Caco-2 (cell line): ENCODE measurements around the gene ANKRD63. TPM values are rescaled to one million over a fixed set of nuclear protein-coding genes. Genes with fewer than 3 reads are reported as not detected.

Source experiments
- BruUV-seq: library from RNA; stranded (reverse); fragments of 400-500 nt; replicated peaks from 2 replicates; lab custom pipeline; 2021; lab: Mats Ljungman, UMichigan
- CTCF ChIA-PET: fragments of 300-600 bp; sonication (Branson Sonifier 250); formaldehyde crosslinking; loops from one replicate; lab custom pipeline; 2022; ENCODE audit warnings: antibody characterized with exemption; lab: Charles Lee
- POLR2A ChIA-PET: fragments of 300-600 bp; sonication (Branson Sonifier 250); formaldehyde crosslinking; loops from one replicate; lab custom pipeline; 2022; ENCODE audit warnings: antibody characterized with exemption; lab: Charles Lee
- DNase-seq, 2 experiments: peaks; one replicate each; pipeline versions ENCODE4 v3.0.0 to v3.0.0-alpha.2; 2020 to 2022
- H3K27me3 ChIP-seq: replicated peaks from 2 replicates; pipeline ENCODE4 v1.6.0; 2011; ENCODE audit warnings: low read length; ENCODE audit not compliant: control insufficient read depth, insufficient read depth
- H3K36me3 ChIP-seq: 2 replicates; pipeline ENCODE4 v1.5.1; 2011; ENCODE audit warnings: low read length; ENCODE audit not compliant: control insufficient read depth, insufficient read depth
- H3K4me1 ChIP-seq: fragments of 250-450 bp; sonication (Bioruptor Pico); 2 replicates; pipeline ENCODE4 v1.5.1; 2020; ENCODE audit warnings: mild to moderate bottlenecking
- H3K4me3 ChIP-seq: 2 replicates; pipeline ENCODE4 v1.5.1; 2011; ENCODE audit warnings: low read depth, mild to moderate bottlenecking, control low read depth, low read length
- H3K9me3 ChIP-seq: fragments of 250-450 bp; sonication (Bioruptor Pico); 2 replicates; pipeline ENCODE4 v1.5.1; 2020; ENCODE audit warnings: mild to moderate bottlenecking, moderate library complexity
- H3K27ac Mint-ChIP-seq: one replicate; pipeline ENCODE4 v1.8.0; 2022; ENCODE audit warnings: mixed read lengths; ENCODE audit not compliant: unreplicated experiment
- H3K27me3 Mint-ChIP-seq: one replicate; pipeline ENCODE4 v1.8.0; 2022; ENCODE audit warnings: mixed read lengths; ENCODE audit not compliant: insufficient read depth, unreplicated experiment
- H3K36me3 Mint-ChIP-seq: one replicate; pipeline ENCODE4 v1.8.0; 2022; ENCODE audit warnings: mild to moderate bottlenecking, mixed read lengths; ENCODE audit not compliant: insufficient read depth, unreplicated experiment
- H3K4me1 Mint-ChIP-seq: one replicate; pipeline ENCODE4 v1.8.0; 2022; ENCODE audit warnings: low read depth, mixed read lengths; ENCODE audit not compliant: unreplicated experiment
- H3K4me3 Mint-ChIP-seq: one replicate; pipeline ENCODE4 v1.8.0; 2022; ENCODE audit warnings: mild to moderate bottlenecking, moderate library complexity, mixed read lengths; ENCODE audit not compliant: unreplicated experiment
- H3K9me3 Mint-ChIP-seq: one replicate; pipeline ENCODE4 v1.8.0; 2022; ENCODE audit warnings: mixed read lengths; ENCODE audit not compliant: unreplicated experiment
- intact Hi-C: fragments of 100-400 bp; cut with micrococcal nuclease; formaldehyde crosslinking; loops from one replicate; pipeline ENCODE4 v1.10.0; 2022; ENCODE audit not compliant: unreplicated experiment
- total RNA-seq: library from RNA; stranded (reverse); gene quantifications from 2 replicates; pipeline ENCODE4 v1.2.3, GENCODE V29; 2022
- TF ChIP-seq, protein P1 (sequence below), 2 experiments: fragments of 200-600 bp in 1 of 2; IDR thresholded peaks; 1 replicate in 1 of 2; 2 replicates in 1 of 2; pipeline versions ENCODE4 v1.5.1 to v1.8.0; 2011 to 2022; ENCODE audit warnings: antibody characterized with exemption in 1 of 2, control low read depth in 1 of 2, inconsistent platforms in 1 of 2, low read depth in 1 of 2, low read length in 1 of 2, mild to moderate bottlenecking in 1 of 2, moderate library complexity in 1 of 2; ENCODE audit not compliant: insufficient read depth in 1 of 2, severe bottlenecking in 1 of 2, unreplicated experiment in 1 of 2

The ANKRD63 gene
- total RNA-seq, 1 experiment from 2014 or later = 0.79 TPM

DNA sequence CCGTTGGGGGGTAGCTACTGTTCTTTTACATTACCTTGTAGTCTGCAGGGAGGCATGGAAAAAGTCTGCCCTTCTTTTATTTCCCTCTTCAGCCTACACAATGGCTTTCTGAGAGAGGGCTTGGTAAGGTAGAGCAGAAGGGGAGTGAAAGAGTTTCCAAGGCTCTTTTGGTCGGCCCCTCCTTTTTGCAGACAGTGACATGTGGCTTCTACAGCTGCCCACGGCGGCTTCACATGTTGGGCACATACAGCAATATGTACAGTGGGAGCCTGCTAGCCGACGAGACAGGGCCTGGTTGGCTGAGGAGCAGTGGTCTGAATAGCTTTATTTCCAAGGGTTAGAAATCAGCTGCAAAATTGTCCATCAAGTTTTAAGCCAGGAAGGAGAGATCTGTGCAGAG lies 44.6 kb upstream of the ANKRD63 start:
- H3K9me3 Mint-ChIP-seq = no peaks in the 10 kb centered on the region
- no peak overlapping the region for H3K27ac Mint-ChIP-seq
- H3K4me3 Mint-ChIP-seq = no peak overlapping the region
- no peak for DNase-seq
- H3K9me3 ChIP-seq = no peaks in the 10 kb centered on the region
- peaks cover 1% of the 10 kb centered on the region; the same call in 1 of the 2 replicates for H3K36me3 ChIP-seq
- H3K27me3 ChIP-seq = no peaks in the 10 kb centered on the region
- ChIA-PET CTCF (interaction anchor here (1.9 to 3.2 kb wide), 3 partner anchors 11 to 48 kb away, joined by 4 to 16 read pairs (median 6); no protein-coding TSS in a partner anchor), POLR2A (interaction anchor here (0.8 kb wide), 1 partner anchor 11 kb away, joined by 3 read pairs; no protein-coding TSS in a partner anchor)
- H3K36me3 Mint-ChIP-seq = peaks cover 6% of the 10 kb centered on the region
- H3K4me1 ChIP-seq = peaks cover 10% of the 10 kb centered on the region
- no TSS peak for BruUV-seq
- intact Hi-C loops = no loop called here
- H3K4me3 ChIP-seq = no peak overlapping the region
- H3K27me3 Mint-ChIP-seq = no peaks in the 10 kb centered on the region
- peaks cover 9% of the 10 kb centered on the region for H3K4me1 Mint-ChIP-seq
- TF ChIP-seq, protein P1, sequence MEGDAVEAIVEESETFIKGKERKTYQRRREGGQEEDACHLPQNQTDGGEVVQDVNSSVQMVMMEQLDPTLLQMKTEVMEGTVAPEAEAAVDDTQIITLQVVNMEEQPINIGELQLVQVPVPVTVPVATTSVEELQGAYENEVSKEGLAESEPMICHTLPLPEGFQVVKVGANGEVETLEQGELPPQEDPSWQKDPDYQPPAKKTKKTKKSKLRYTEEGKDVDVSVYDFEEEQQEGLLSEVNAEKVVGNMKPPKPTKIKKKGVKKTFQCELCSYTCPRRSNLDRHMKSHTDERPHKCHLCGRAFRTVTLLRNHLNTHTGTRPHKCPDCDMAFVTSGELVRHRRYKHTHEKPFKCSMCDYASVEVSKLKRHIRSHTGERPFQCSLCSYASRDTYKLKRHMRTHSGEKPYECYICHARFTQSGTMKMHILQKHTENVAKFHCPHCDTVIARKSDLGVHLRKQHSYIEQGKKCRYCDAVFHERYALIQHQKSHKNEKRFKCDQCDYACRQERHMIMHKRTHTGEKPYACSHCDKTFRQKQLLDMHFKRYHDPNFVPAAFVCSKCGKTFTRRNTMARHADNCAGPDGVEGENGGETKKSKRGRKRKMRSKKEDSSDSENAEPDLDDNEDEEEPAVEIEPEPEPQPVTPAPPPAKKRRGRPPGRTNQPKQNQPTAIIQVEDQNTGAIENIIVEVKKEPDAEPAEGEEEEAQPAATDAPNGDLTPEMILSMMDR (IDR thresholded peaks at IDR 0.05; ENCODE audit: insufficient read depth in 1 of 2, low read depth in 1 of 2, low read length in 1 of 2, severe bottlenecking in 1 of 2, unreplicated experiment in 1 of 2) = no peak

DNA sequence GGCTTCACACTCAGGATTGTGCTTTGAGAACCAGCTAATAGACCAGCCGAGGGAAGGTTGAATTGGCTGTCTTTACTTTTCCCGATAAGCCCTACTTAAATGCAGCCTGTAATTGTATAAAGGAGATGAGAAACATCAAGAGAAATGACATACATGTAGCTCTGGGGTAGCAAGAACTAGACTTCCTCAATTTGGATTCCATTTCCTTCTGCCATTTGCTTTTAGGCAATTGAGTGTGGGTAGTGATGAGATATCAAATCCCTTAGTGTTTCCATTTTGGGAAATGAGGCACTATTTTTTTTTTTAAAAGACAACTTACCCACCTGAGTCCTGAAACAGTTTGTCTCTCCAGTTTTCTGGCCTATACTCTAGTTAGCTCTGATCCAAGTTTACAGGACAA lies 42.8 kb upstream of the ANKRD63 start:
- no peaks in the 10 kb centered on the region for H3K27me3 Mint-ChIP-seq
- ChIA-PET CTCF (interaction anchor here (1.4 kb wide), 2 partner anchors 10 to 12 kb away, joined by 5 to 6 read pairs; no protein-coding TSS in a partner anchor), POLR2A (no interaction called here)
- intact Hi-C loops = no loop called here
- peaks cover 6% of the 10 kb centered on the region for H3K36me3 Mint-ChIP-seq
- Histone ChIP-seq H3K27me3 (no peaks in the 10 kb centered on the region), H3K4me1 (peaks cover 15% of the 10 kb centered on the region), H3K9me3 (no peaks in the 10 kb centered on the region), H3K4me3 (no peak overlapping the region), H3K36me3 (peaks cover 1% of the 10 kb centered on the region; the same call in 1 of the 2 replicates)
- H3K27ac Mint-ChIP-seq = no peak overlapping the region
- no peak overlapping the region for H3K4me3 Mint-ChIP-seq
- TF ChIP-seq, protein P1 (IDR thresholded peaks at IDR 0.05; ENCODE audit: insufficient read depth in 1 of 2, low read depth in 1 of 2, low read length in 1 of 2, severe bottlenecking in 1 of 2, unreplicated experiment in 1 of 2) = no peak
- TSS peak; percentile 41 for BruUV-seq
- H3K4me1 Mint-ChIP-seq = peaks cover 17% of the 10 kb centered on the region
- no peak for DNase-seq
- no peaks in the 10 kb centered on the region for H3K9me3 Mint-ChIP-seq

DNA sequence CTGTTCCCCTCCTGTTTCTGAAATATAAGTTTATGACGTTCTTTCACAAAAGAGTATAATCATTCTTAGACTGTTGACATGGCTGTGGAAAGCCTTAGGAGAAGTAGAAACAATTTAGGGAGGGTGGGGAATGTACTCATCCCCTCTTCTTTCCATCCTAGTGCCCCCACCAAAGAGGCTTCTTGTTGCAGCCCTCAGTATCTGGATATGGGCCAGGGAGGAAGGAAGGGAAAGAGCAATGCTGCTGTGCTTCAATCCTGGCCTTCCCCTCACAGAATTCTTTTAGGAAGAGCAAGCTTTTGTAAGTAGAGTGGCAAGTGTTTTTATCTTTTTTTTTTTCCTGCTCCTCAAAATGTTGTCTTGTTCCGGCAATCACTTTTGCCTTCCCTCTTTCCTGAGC lies 42.3 kb upstream of the ANKRD63 start:
- Histone ChIP-seq H3K27me3 (no peaks in the 10 kb centered on the region), H3K4me3 (peak overlapping the region; percentile 74; the same call in 1 of the 2 replicates), H3K4me1 (peaks cover 20% of the 10 kb centered on the region), H3K36me3 (peaks cover 1% of the 10 kb centered on the region; the same call in 1 of the 2 replicates), H3K9me3 (no peaks in the 10 kb centered on the region)
- ChIA-PET CTCF (interaction anchor here (1.4 kb wide), 2 partner anchors 10 to 12 kb away, joined by 5 to 6 read pairs; no protein-coding TSS in a partner anchor), POLR2A (no interaction called here)
- Mint-ChIP-seq H3K9me3 (no peaks in the 10 kb centered on the region), H3K36me3 (peaks cover 6% of the 10 kb centered on the region), H3K4me3 (peak overlapping the region; percentile 66), H3K27me3 (no peaks in the 10 kb centered on the region), H3K27ac (no peak overlapping the region), H3K4me1 (peaks cover 21% of the 10 kb centered on the region)
- DNase-seq = no peak
- BruUV-seq = no TSS peak
- intact Hi-C loops = no loop called here
- TF ChIP-seq, protein P1 (IDR thresholded peaks at IDR 0.05; ENCODE audit: insufficient read depth in 1 of 2, low read depth in 1 of 2, low read length in 1 of 2, severe bottlenecking in 1 of 2, unreplicated experiment in 1 of 2) = no peak
